ENCODE measurements around the gene NPHP3.
"Not testable (repeated sequence)": the region's sequence is repeated elsewhere in the genome, so short reads cannot be mapped to it uniquely, and the experiment has no call there.

NPHP3 gene

GRCh38 chr3:132642539-132642847, 79.7 kb downstream of the NPHP3 start:
- no peak for DNase-seq

DNA sequence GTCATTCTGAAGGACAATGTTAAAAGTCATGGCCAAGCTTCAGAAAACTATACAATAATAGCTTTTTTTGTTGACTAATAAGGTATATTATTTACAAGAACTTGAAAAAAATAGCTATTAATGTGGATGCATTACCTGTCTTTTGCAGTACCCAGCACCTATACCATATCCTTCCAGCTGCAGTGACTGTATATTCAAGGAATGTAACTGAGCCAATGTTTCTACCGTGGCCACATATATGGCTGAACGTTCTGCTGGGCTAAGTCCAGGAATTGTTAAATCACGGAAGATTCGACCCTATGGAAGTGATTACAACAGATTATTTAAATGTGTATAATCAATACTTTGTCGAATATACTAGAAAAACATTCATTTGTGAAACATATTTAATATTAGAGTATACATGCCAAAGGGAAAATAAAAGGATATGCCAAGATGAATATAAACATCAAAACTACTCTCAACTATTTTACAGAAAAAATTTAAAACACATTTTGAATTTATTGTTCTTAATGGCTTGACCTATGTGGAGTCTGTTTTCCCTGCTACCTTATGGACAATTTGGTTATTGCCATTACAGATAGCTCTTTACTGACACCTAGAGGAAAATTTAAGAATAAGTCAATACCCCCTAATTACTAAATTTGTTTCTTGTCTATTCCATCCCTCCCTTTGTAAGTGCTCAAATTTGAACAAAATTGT, 80.2 kb downstream of the NPHP3 start:
- DNase-seq, result no peak

GRCh38 chr3:132641427-132641826, 80.8 kb downstream of the NPHP3 start:
- not testable (repeated sequence) for DNase-seq

DNA sequence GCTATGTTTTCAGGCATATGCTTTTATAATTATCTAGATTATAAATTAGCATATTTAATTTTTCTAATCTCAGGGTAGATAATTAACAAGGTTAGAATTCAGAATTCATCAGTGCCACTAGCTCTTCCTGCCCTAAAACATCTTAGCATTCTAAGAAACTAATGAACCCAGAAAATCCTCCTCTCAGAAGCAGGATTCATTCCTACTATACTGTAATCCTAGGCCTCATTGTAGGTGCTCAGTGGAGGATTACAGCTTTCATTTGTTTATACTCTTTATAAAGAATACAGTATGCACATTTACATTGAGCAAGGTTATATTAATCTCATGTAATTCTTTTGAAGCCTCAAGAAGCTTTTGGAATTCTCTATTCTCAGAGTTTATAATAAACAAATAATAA, 83.5 kb downstream of the NPHP3 start:
- no peak for DNase-seq

- no peak for DNase-seq
Observed at GRCh38 chr3:132637590-132637989, 84.6 kb downstream of the NPHP3 start.

- no peak for DNase-seq
Observed at GRCh38 chr3:132635052-132635451, 87.2 kb downstream of the NPHP3 start.

Data from NCI-H226 (cell line).